GM11168 (cell line): ENCODE data around the gene SOWAHA.
"Not testable (repeated sequence)": the region's sequence is repeated elsewhere in the genome, so short reads cannot be mapped to it uniquely, and the experiment has no call there.

Experiments used
- in situ Hi-C: fragments of 300-500 bp; cut with MboI; formaldehyde crosslinking; loops from one replicate; pipeline ENCODE4 v1.12.0; 2022; ENCODE audit warnings: low sequenced_read_pairs; ENCODE audit not compliant: unreplicated experiment

SOWAHA gene

GRCh38 chr5:132777209-132778069 lies 35.7 kb upstream of the SOWAHA start, which contains the start of gene SEPTIN8:
Gene SEPTIN8, minus strand, starts transcription at chr5:132777239. Its CDS starts 102 bp downstream, at chr5:132777137.
- in situ Hi-C loops: no loop called here

GRCh38 chr5:132778129-132778528 lies 35.0 kb upstream of the SOWAHA start:
- in situ Hi-C loops: no loop called here

GRCh38 chr5:132778856-132779255 lies 34.2 kb upstream of the SOWAHA start:
- in situ Hi-C loops: no loop called here

- in situ Hi-C loops: no loop called here
These were observed 33.1 kb upstream of the SOWAHA start for GRCh38 chr5:132779961-132780360.

GRCh38 chr5:132780577-132780976 lies 32.5 kb upstream of the SOWAHA start:
- in situ Hi-C loops: no loop called here

GRCh38 chr5:132781029-132781428 lies 32.1 kb upstream of the SOWAHA start:
- in situ Hi-C loops: no loop called here

DNA sequence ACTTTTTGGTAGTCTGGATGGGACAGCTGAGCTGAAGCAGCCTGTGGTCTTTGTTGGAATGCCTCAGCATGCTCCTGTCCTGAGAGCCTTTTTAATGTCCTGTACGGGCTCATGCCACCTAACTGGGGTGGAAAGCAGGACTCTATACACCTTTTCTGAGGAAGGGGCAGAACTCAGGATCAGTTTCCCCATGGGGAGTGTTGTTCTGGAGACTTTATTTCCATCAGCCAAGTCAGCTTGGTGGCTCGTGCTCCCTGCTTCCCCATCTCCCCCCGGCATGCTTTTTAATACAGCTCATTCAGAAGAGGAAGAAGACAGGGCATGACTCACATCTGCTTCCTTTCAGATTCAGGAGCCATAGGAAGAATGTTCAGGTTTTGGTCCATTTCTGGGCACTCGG lies 31.0 kb upstream of the SOWAHA start:
- in situ Hi-C loops: no loop called here

DNA sequence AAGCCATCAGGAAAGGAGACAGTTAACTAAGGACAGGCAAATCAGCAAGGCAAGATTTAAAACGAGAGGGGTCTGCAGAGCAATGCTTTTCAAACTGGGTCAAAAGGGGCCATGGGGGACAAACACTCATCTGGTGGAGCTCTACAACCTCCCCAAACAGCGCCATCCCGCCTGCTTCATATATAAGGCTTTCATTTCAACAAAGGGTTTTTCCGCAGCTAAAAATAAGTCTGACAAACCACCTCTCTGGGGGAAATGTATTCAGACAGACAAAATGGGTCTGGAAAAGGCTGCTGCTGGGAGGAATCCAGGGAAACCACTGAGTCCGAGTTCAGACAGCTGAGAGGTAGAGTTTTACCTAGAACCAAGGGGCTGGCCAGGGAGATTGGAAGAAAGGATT lies 27.7 kb upstream of the SOWAHA start:
- in situ Hi-C loops: no loop called here

DNA sequence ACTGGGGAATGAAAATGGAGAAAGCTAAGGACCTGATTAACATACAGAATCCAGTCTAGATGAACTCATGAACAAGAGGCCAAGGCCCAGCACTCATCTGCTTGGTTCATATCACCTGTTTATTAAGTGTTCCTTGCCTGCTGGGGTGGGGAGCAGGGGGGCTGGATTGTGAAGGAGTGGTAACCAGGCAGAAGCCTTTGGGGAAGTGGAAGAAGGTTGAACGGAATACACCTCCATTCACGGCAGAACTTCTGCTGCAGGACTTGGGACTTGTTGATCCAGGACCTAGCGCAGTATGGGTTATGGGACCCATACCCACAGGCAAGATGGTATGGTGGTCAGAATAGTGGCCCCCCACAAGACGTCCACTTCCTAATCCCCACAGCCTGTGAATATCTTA lies 27.2 kb upstream of the SOWAHA start:
- in situ Hi-C loops: no loop called here

DNA sequence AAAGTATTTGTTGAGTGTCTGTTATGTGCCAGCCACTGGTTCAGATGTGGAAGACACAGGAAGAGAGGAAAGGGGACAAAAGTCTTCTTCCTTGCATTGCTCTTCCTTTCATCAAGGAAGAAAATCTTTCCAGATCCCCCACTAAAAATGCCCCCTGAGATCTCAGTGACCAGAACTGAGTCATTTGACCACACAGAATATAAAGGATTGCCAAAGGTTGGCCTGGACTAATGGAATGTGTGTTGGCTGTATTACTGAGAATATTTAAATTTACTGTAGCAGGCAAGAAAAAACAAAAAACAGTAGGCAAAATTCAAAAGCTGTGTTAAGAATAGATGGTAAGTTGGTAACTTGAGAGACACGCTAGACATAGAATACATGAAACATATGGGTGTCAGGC lies 26.0 kb upstream of the SOWAHA start:
- in situ Hi-C loops: no loop called here

- in situ Hi-C loops: no loop called here
These were observed 24.6 kb upstream of the SOWAHA start for GRCh38 chr5:132788508-132788907.

DNA sequence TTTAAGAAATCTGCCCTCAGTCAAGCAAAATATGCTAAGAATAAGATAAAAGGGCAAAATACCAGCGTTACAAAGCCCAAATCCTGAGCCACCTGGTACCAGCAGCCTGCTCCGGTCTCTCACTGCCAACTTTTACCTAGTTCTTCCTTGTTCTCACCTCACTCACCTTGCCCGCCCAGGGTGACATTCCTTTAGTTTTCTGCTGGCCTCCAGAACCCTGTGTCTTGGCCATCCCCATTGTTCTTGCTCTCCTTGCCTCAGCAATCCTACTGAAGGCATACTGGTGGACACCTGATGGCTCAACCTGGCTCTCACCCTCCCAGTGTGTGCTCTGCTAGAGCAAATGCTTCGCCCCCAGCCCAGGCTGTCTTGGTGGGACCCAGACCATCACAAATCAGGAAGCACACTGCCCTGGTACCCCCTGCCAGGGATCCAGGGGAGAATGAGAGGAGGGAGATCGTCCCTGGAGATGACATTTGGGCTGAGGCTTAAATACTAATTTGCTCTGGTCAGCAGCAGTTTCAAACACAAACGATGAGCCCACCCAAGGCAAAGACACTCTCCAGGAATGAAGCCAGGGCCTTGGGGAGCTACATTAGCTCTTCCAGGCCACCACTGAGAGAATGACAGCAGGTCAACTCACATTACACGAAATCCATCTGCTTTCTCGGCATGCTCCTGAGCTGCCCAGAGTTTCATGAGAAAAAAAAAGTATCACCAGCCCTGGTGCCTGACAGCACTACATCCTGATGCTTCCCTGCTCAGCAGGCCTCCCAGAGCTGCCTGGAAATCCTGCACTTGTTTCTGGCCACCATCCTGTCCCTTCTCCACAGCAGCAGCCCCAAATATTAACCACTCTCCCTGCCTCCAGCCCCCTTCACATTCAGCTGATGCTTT lies 23.9 kb upstream of the SOWAHA start:
- in situ Hi-C loops: no loop called here

- in situ Hi-C loops: no loop called here
These were observed 22.8 kb upstream of the SOWAHA start for GRCh38 chr5:132790201-132790865.

DNA sequence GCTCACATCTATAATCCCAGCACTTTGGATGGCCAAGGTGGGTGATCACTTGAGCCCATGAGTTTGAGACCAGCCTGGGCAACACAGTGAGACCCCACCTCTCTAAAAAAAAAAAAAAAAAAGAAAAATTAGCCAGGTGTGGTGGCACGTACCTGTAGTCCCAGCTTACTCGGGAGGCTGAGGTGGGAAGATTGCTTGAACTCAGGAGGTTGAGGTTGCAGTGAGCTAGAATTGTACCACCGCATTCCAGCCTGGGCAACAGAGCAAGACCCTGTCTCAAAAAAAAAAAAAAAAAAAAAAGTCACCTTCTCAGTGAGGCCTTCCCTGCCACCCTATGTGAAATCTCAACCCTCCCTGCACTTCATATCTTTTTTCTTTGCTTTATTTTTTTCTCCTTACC lies 22.1 kb upstream of the SOWAHA start:
- in situ Hi-C loops: no loop called here

GRCh38 chr5:132797651-132798050 lies 15.5 kb upstream of the SOWAHA start:
- in situ Hi-C loops: no loop called here

DNA sequence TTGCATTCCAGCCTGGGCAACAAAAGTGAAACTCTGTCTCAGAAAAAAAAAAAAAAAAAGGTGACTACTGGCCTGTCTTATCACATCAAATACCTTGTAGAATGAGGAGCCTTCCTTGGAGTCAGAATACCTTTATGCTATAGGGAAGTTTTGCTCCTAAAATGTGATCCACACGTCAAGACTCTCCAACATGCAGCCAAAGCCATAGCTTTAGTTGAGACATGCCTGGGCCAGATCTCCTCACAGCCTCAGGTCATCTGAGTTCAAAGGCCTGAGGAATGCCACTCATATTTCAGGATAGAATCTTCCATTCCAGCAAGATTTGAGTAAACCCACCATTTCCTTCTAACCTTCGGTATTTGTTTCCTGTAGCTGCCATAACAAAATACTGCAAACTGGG lies 13.7 kb upstream of the SOWAHA start:
- in situ Hi-C loops: no loop called here

GRCh38 chr5:132800545-132800944 lies 12.6 kb upstream of the SOWAHA start:
- in situ Hi-C loops: no loop called here

- in situ Hi-C loops: no loop called here
These were observed 10.9 kb upstream of the SOWAHA start for GRCh38 chr5:132802044-132802684.

DNA sequence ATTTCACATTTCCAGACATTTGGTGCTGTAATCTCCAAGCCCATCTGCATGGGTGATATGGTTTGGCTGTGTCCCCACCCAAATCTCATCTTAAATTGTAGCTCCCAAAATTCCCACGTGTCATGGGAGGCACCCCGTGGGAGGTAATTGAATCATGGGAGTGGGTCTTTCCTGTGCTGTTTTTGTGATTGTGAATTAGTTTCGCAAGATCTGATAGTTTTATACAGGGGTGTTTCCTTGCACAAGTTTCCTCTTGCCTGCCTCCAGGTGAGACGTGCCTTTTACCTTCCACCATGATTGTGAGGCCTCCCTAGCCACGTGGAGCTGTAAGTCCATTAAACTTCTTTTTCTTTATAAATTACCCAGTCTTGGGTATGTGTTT lies 10.4 kb upstream of the SOWAHA start:
- in situ Hi-C loops: not testable (repeated sequence)

GRCh38 chr5:132804219-132804618 lies 8.9 kb upstream of the SOWAHA start:
- in situ Hi-C loops: not testable (repeated sequence)
